ENCODE data around the gene LMNB1. TPM values are rescaled to one million over a fixed set of nuclear protein-coding genes. Genes with fewer than 3 reads are reported as not detected.
"Not testable (repeated sequence)": the region's sequence is repeated elsewhere in the genome, so short reads cannot be mapped to it uniquely, and the experiment has no call there.

LMNB1 gene
- 100 to 1,000 TPM; 209 to 240 TPM for total RNA-seq

GRCh38 chr5:126776499-126777256, at the start of gene LMNB1:
Gene LMNB1 (plus strand): TSS chr5:126777136. CDS start chr5:126777509, 373 bp downstream.
- Mint-ChIP-seq H3K36me3 (ENCODE audit: low read depth) (peaks cover 40% of the 10 kb centered on the region), H3K4me3 (peak within 1 kb of the TSS; percentile 97), H3K4me1 (peaks cover 32% of the 10 kb centered on the region), H3K27ac (peak within 1 kb of the TSS; percentile 99), H3K27me3 (no peaks in the 10 kb centered on the region), H3K9me3 (ENCODE audit: low read depth) (no peaks in the 10 kb centered on the region)
- intact Hi-C loops (cut with DNase I, micrococcal nuclease) = loop anchor here (1.0 to 5.0 kb wide), 7 partner anchors 14 to 741 kb away; partner anchors contain the start of genes GRAMD2B (in 1 of the 2), MARCHF3 (in 1 of the 2) and PRRC1 (in 1 of the 2)
- DNase-seq (peak; percentile 97), ATAC-seq (peak; percentile 70)
- ChIA-PET CTCF (interaction anchor here (0.6 to 6.4 kb wide), 10 partner anchors 11 to 101 kb away, joined by 3 to 163 read pairs (median 6); no protein-coding TSS in a partner anchor), POLR2A (interaction anchor here (0.6 to 4.9 kb wide), 10 partner anchors 9 to 222 kb away, joined by 3 to 57 read pairs (median 5); no protein-coding TSS in a partner anchor)

- H3K4me1 Mint-ChIP-seq = peaks cover 12% of the 10 kb centered on the region
- CTCF ChIA-PET = no interaction called here
- intact Hi-C loops (cut with DNase I, micrococcal nuclease) = loop anchor here in 1 of 2 experiments (5.0 kb wide), 1 partner anchor 45 kb away; the partner anchor contains the start of gene LMNB1
These were observed 44.2 kb upstream of the LMNB1 start for GRCh38 chr5:126732716-126733115.

GRCh38 chr5:126734573-126734972, 42.4 kb upstream of the LMNB1 start:
- H3K4me3 Mint-ChIP-seq; H3K9me3 Mint-ChIP-seq (ENCODE audit: low read depth); ATAC-seq; H3K27me3 Mint-ChIP-seq; POLR2A ChIA-PET; H3K27ac Mint-ChIP-seq; DNase-seq; H3K36me3 Mint-ChIP-seq (ENCODE audit: low read depth): not testable (repeated sequence)
- CTCF ChIA-PET = interaction anchor here (1.1 kb wide), 1 partner anchor 44 kb away, joined by 3 read pairs; no protein-coding TSS in a partner anchor
- intact Hi-C loops (cut with DNase I, micrococcal nuclease) = loop anchor here in 1 of 2 experiments (5.0 kb wide), 1 partner anchor 43 kb away; the partner anchor contains the start of gene LMNB1
- peaks cover 12% of the 10 kb centered on the region for H3K4me1 Mint-ChIP-seq

More at GRCh38 chr5:126732716-126733115, 44.2 kb upstream of the LMNB1 start:
- H3K36me3 Mint-ChIP-seq (ENCODE audit: low read depth) = no peaks in the 10 kb centered on the region
- no peak overlapping the region for H3K4me3 Mint-ChIP-seq
- no peak for DNase-seq
- POLR2A ChIA-PET = no interaction called here
- ATAC-seq = no peak
- no peaks in the 10 kb centered on the region for H3K27me3 Mint-ChIP-seq
- H3K9me3 Mint-ChIP-seq (ENCODE audit: low read depth) = no peaks in the 10 kb centered on the region
- no peak overlapping the region for H3K27ac Mint-ChIP-seq

GRCh38 chr5:126736141-126736540, 40.8 kb upstream of the LMNB1 start:
- no peak for DNase-seq
- H3K36me3 Mint-ChIP-seq (ENCODE audit: low read depth) = no peaks in the 10 kb centered on the region
- H3K27ac Mint-ChIP-seq = no peak overlapping the region
- H3K9me3 Mint-ChIP-seq (ENCODE audit: low read depth) = no peaks in the 10 kb centered on the region
- H3K27me3 Mint-ChIP-seq = no peaks in the 10 kb centered on the region
- intact Hi-C loops (cut with DNase I, micrococcal nuclease) = no loop called here
- peaks cover 3% of the 10 kb centered on the region for H3K4me1 Mint-ChIP-seq
- ChIA-PET CTCF (interaction anchor here (0.9 to 1.2 kb wide), 2 partner anchors 45 to 65 kb away, joined by 3 read pairs; no protein-coding TSS in a partner anchor), POLR2A (interaction anchor here (0.6 kb wide), 1 partner anchor 44 kb away, joined by 7 read pairs; no protein-coding TSS in a partner anchor)
- no peak for ATAC-seq
- no peak overlapping the region for H3K4me3 Mint-ChIP-seq

GRCh38 chr5:126741361-126741760, 35.6 kb upstream of the LMNB1 start:
- CTCF ChIA-PET = no interaction called here
- intact Hi-C loops (cut with DNase I, micrococcal nuclease) = no loop called here
- ATAC-seq = no peak

GRCh38 chr5:126742425-126742824, 34.5 kb upstream of the LMNB1 start:
- H3K4me3 Mint-ChIP-seq = no peak overlapping the region
- H3K27me3 Mint-ChIP-seq = peaks cover 3% of the 10 kb centered on the region
- ChIA-PET POLR2A (no interaction called here), CTCF (no interaction called here)
- H3K27ac Mint-ChIP-seq = no peak overlapping the region
- intact Hi-C loops (cut with DNase I, micrococcal nuclease) = no loop called here
- peaks cover 18% of the 10 kb centered on the region for H3K4me1 Mint-ChIP-seq
- H3K9me3 Mint-ChIP-seq (ENCODE audit: low read depth) = no peaks in the 10 kb centered on the region
- H3K36me3 Mint-ChIP-seq (ENCODE audit: low read depth) = no peaks in the 10 kb centered on the region
- DNase-seq (no peak), ATAC-seq (no peak)

More at GRCh38 chr5:126741361-126741760, 35.6 kb upstream of the LMNB1 start:
- Mint-ChIP-seq H3K27ac (no peak overlapping the region), H3K36me3 (ENCODE audit: low read depth) (no peaks in the 10 kb centered on the region), H3K4me3 (no peak overlapping the region), H3K4me1 (peaks cover 9% of the 10 kb centered on the region), H3K27me3 (peaks cover 3% of the 10 kb centered on the region), H3K9me3 (ENCODE audit: low read depth) (no peaks in the 10 kb centered on the region)
- POLR2A ChIA-PET = no interaction called here
- no peak for DNase-seq

- ChIA-PET POLR2A (interaction anchor here (0.7 kb wide), 1 partner anchor 33 kb away, joined by 3 read pairs; no protein-coding TSS in a partner anchor), CTCF (interaction anchor here (0.8 kb wide), 1 partner anchor 35 kb away, joined by 3 read pairs; no protein-coding TSS in a partner anchor)
These were observed 32.1 kb upstream of the LMNB1 start for GRCh38 chr5:126744836-126745235.

GRCh38 chr5:126745259-126745992, 31.5 kb upstream of the LMNB1 start:
- intact Hi-C loops (cut with DNase I, micrococcal nuclease) = no loop called here
- DNase-seq (no peak), ATAC-seq (no peak)
- H3K9me3 Mint-ChIP-seq (ENCODE audit: low read depth) = no peaks in the 10 kb centered on the region
- H3K27ac Mint-ChIP-seq = no peak overlapping the region
- H3K36me3 Mint-ChIP-seq (ENCODE audit: low read depth) = no peaks in the 10 kb centered on the region
- POLR2A ChIA-PET = interaction anchor here (0.7 kb wide), 1 partner anchor 33 kb away, joined by 3 read pairs; no protein-coding TSS in a partner anchor
- H3K27me3 Mint-ChIP-seq = peaks cover 3% of the 10 kb centered on the region
- CTCF ChIA-PET = interaction anchor here (0.8 kb wide), 1 partner anchor 35 kb away, joined by 3 read pairs; no protein-coding TSS in a partner anchor
- H3K4me3 Mint-ChIP-seq = no peak overlapping the region
- peaks cover 34% of the 10 kb centered on the region for H3K4me1 Mint-ChIP-seq

More at GRCh38 chr5:126744836-126745235, 32.1 kb upstream of the LMNB1 start:
- H3K4me3 Mint-ChIP-seq = no peak overlapping the region
- ATAC-seq = no peak
- H3K36me3 Mint-ChIP-seq (ENCODE audit: low read depth) = no peaks in the 10 kb centered on the region
- intact Hi-C loops (cut with DNase I, micrococcal nuclease) = no loop called here
- no peak overlapping the region for H3K27ac Mint-ChIP-seq
- no peaks in the 10 kb centered on the region for H3K9me3 Mint-ChIP-seq (ENCODE audit: low read depth)
- peaks cover 3% of the 10 kb centered on the region for H3K27me3 Mint-ChIP-seq
- no peak for DNase-seq
- H3K4me1 Mint-ChIP-seq = peaks cover 33% of the 10 kb centered on the region

- Mint-ChIP-seq H3K4me1 (peaks cover 34% of the 10 kb centered on the region), H3K9me3 (ENCODE audit: low read depth) (no peaks in the 10 kb centered on the region)
These were observed 30.6 kb upstream of the LMNB1 start for GRCh38 chr5:126746290-126746689.

GRCh38 chr5:126752081-126752785, 24.7 kb upstream of the LMNB1 start:
- H3K27ac Mint-ChIP-seq = no peak overlapping the region
- H3K4me3 Mint-ChIP-seq = no peak overlapping the region
- ChIA-PET CTCF (interaction anchor here (1.2 kb wide), 1 partner anchor 279 kb away, joined by 3 read pairs; no protein-coding TSS in a partner anchor), POLR2A (interaction anchor here (0.7 to 0.8 kb wide), 2 partner anchors 24 to 78 kb away, joined by 4 to 7 read pairs; partner anchors contain the start of gene LMNB1)
- peaks cover 20% of the 10 kb centered on the region for H3K4me1 Mint-ChIP-seq
- ATAC-seq (no peak), DNase-seq (no peak)
- intact Hi-C loops (cut with DNase I, micrococcal nuclease) = no loop called here
- H3K9me3 Mint-ChIP-seq (ENCODE audit: low read depth) = no peaks in the 10 kb centered on the region
- no peaks in the 10 kb centered on the region for H3K27me3 Mint-ChIP-seq
- no peaks in the 10 kb centered on the region for H3K36me3 Mint-ChIP-seq (ENCODE audit: low read depth)

More at GRCh38 chr5:126746290-126746689, 30.6 kb upstream of the LMNB1 start:
- Mint-ChIP-seq H3K27me3 (peaks cover 2% of the 10 kb centered on the region), H3K27ac (no peak overlapping the region), H3K4me3 (no peak overlapping the region), H3K36me3 (ENCODE audit: low read depth) (no peaks in the 10 kb centered on the region)
- DNase-seq (no peak), ATAC-seq (no peak)
- CTCF ChIA-PET = no interaction called here
- intact Hi-C loops (cut with DNase I, micrococcal nuclease) = no loop called here
- POLR2A ChIA-PET = interaction anchor here (0.9 kb wide), 1 partner anchor 32 kb away, joined by 5 read pairs; no protein-coding TSS in a partner anchor
